GM12878 (cell line): ENCODE data around the gene HSBP1L1. TPM values are rescaled to one million over a fixed set of nuclear protein-coding genes. Genes with fewer than 3 reads are reported as not detected.

Experiments used
- RELA ChIP-seq: fragments of 450-650 bp; IDR thresholded peaks from 2 replicates; pipeline ENCODE4 v1.8.0; 2014; ENCODE audit warnings: borderline replicate concordance; ENCODE audit not compliant: partially characterized antibody
- SREBF1 ChIP-seq: IDR thresholded peaks from 2 replicates; pipeline ENCODE4 v1.6.1; 2012; ENCODE audit warnings: mild to moderate bottlenecking, low read length
- polyA plus RNA-seq, 11 experiments: library from polyadenylated mRNA; depleted of rRNA in 4 of 11; unstranded in 6 of 11; stranded (reverse) in 5 of 11; fragments of >200 nt; fragmentation: Nextera tagmentation in 4 of 11; fragmentation: Illumina TruSeq in 1 of 11; extraction: Ambion mirVana in 4 of 11; extraction: Trizol in 1 of 11; gene quantifications; 1 replicate in 1 of 11; 2 replicates in 10 of 11; pipeline versions ENCODE4 v1.2.1 to v1.2.3, GENCODE V29; 2011 to 2016; ENCODE audit warnings: inconsistent platforms in 2 of 11, missing spikeins in 2 of 11, low read depth in 1 of 11
- total RNA-seq, 4 experiments: library from RNA; depleted of rRNA in 3 of 4; stranded (reverse); fragments of >200 nt in 3 of 4; fragmentation: Illumina TruSeq in 1 of 4; extraction: Trizol in 1 of 4; gene quantifications; 2 replicates each; pipeline versions ENCODE4 v1.2.1 to v1.2.3, GENCODE V29; 2013 to 2021
- TF ChIP-seq, protein P1 (sequence below): IDR thresholded peaks from 2 replicates; pipeline ENCODE4 v1.6.1; 2012; ENCODE audit warnings: improper control_type of control experiment, low read depth, low read length; ENCODE audit not compliant: insufficient replicate concordance
- TF ChIP-seq, protein P2 (sequence below): fragments of 450-650 bp; IDR thresholded peaks from 2 replicates; pipeline ENCODE4 v1.6.1; 2016; ENCODE audit warnings: mild to moderate bottlenecking

HSBP1L1 gene
- total and polyA plus RNA-seq, 10 of the 15 experiments (the other 5 are each of a cell fraction or from before 2014, with no cell fraction given), result 0.97 to 14.0 (median 6.9) TPM; not detected in 1

DNA sequence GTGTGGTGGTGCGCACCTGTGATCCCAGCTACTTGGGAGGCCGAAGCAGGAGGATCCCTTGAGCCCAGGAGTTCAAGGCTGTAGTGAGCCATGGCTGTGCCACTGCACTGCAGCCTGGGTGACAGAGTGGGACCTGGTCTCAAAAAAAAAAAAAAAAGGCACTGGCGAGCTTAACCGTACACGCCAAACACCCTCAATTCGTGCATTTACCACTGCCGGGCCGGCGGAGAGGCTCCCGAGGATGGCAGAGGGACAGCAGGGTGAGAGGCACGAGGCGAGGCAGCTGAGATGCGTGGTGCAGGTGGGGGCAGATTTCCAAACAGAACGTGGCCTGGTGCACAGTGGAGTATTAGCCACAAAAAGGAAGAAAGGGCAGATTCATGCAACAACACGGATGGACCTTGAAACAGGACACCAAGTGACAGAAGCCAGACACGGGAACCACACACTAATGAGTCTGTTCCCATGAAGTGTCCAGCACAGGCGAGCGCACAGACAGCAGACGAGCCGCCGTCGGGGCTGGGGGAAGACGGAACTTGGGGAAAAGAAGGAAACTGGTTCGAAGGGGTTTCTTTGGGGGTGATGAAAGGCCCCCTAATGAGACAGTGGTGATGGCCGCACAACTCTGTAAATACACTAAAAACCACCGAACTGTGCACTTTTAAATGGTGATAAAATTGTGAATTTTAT, 40.4 kb upstream of the HSBP1L1 start (continued):
- TF ChIP-seq, protein P1, sequence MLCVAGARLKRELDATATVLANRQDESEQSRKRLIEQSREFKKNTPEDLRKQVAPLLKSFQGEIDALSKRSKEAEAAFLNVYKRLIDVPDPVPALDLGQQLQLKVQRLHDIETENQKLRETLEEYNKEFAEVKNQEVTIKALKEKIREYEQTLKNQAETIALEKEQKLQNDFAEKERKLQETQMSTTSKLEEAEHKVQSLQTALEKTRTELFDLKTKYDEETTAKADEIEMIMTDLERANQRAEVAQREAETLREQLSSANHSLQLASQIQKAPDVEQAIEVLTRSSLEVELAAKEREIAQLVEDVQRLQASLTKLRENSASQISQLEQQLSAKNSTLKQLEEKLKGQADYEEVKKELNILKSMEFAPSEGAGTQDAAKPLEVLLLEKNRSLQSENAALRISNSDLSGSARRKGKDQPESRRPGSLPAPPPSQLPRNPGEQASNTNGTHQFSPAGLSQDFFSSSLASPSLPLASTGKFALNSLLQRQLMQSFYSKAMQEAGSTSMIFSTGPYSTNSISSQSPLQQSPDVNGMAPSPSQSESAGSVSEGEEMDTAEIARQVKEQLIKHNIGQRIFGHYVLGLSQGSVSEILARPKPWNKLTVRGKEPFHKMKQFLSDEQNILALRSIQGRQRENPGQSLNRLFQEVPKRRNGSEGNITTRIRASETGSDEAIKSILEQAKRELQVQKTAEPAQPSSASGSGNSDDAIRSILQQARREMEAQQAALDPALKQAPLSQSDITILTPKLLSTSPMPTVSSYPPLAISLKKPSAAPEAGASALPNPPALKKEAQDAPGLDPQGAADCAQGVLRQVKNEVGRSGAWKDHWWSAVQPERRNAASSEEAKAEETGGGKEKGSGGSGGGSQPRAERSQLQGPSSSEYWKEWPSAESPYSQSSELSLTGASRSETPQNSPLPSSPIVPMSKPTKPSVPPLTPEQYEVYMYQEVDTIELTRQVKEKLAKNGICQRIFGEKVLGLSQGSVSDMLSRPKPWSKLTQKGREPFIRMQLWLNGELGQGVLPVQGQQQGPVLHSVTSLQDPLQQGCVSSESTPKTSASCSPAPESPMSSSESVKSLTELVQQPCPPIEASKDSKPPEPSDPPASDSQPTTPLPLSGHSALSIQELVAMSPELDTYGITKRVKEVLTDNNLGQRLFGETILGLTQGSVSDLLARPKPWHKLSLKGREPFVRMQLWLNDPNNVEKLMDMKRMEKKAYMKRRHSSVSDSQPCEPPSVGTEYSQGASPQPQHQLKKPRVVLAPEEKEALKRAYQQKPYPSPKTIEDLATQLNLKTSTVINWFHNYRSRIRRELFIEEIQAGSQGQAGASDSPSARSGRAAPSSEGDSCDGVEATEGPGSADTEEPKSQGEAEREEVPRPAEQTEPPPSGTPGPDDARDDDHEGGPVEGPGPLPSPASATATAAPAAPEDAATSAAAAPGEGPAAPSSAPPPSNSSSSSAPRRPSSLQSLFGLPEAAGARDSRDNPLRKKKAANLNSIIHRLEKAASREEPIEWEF, result no peak
- TF ChIP-seq, protein P2, sequence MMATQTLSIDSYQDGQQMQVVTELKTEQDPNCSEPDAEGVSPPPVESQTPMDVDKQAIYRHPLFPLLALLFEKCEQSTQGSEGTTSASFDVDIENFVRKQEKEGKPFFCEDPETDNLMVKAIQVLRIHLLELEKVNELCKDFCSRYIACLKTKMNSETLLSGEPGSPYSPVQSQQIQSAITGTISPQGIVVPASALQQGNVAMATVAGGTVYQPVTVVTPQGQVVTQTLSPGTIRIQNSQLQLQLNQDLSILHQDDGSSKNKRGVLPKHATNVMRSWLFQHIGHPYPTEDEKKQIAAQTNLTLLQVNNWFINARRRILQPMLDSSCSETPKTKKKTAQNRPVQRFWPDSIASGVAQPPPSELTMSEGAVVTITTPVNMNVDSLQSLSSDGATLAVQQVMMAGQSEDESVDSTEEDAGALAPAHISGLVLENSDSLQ, result no peak
- TF ChIP-seq RELA, result no peak
- TF ChIP-seq SREBF1, result no peak
- TF ChIP-seq, all 136 proteins: peak for 0
